Spleen (tissue), 11 donors: ENCODE results near the gene DMD. TPM values are rescaled to one million over a fixed set of nuclear protein-coding genes. Genes with fewer than 3 reads are reported as not detected.

Experiments used
- DNase-seq: peaks from one replicate; pipeline ENCODE4 v3.0.0-alpha.2; 2020
- H3K27ac ChIP-seq, 8 donors: fragments of 200-600 bp; sonication (generic) in 7 of 8; 1 replicate in 4 of 8; 2 replicates in 4 of 8; pipeline versions ENCODE4 v1.5.0 to v1.8.0; 2016 to 2021; ENCODE audit warnings: inconsistent platforms in 4 of 8, mild to moderate bottlenecking in 4 of 8, moderate library complexity in 1 of 8
- H3K27me3 ChIP-seq, 7 donors: fragments of 200-600 bp; sonication (generic) in 6 of 7; replicated peaks in 1 of 7; 1 replicate in 4 of 7; 2 replicates in 3 of 7; pipeline versions ENCODE4 v1.5.0 to v1.8.0; 2016 to 2021; ENCODE audit warnings: inconsistent platforms in 3 of 7, mild to moderate bottlenecking in 1 of 7
- H3K36me3 ChIP-seq, 6 donors: fragments of 200-600 bp; sonication (generic) in 5 of 6; 1 replicate in 4 of 6; 2 replicates in 2 of 6; pipeline versions ENCODE4 v1.5.0 to v1.8.0; 2016 to 2021; ENCODE audit warnings: inconsistent platforms in 2 of 6
- H3K4me1 ChIP-seq, 6 donors: fragments of 200-600 bp; sonication (generic) in 5 of 6; 1 replicate in 3 of 6; 2 replicates in 3 of 6; pipeline versions ENCODE4 v1.5.0 to v1.8.0; 2016 to 2021; ENCODE audit warnings: inconsistent platforms in 3 of 6
- H3K4me3 ChIP-seq, 8 donors: fragments of 200-600 bp; sonication (generic) in 7 of 8; 1 replicate in 4 of 8; 2 replicates in 4 of 8; pipeline versions ENCODE4 v1.5.0 to v1.8.0; 2016 to 2021; ENCODE audit warnings: inconsistent platforms in 4 of 8, mild to moderate bottlenecking in 4 of 8, moderate library complexity in 2 of 8
- H3K9me3 ChIP-seq, 8 donors: fragments of 200-600 bp; sonication (generic) in 7 of 8; 1 replicate in 4 of 8; 2 replicates in 4 of 8; pipeline versions ENCODE4 v1.5.0 to v1.8.0; 2016 to 2021; ENCODE audit warnings: inconsistent platforms in 4 of 8
- POLR2A ChIP-seq, 3 donors: fragments of 450-650 bp; IDR thresholded peaks; one replicate each; pipeline ENCODE4 v1.5.1; 2017; ENCODE audit warnings: antibody characterized with exemption in 3 of 3, mild to moderate bottlenecking in 1 of 3
- POLR2AphosphoS5 ChIP-seq, 3 donors: sonication (generic); formaldehyde crosslinking; IDR thresholded peaks; one replicate each; pipeline ENCODE4 v1.5.1; 2017; ENCODE audit warnings: antibody characterized with exemption in 3 of 3
- WGBS, 5 donors: extraction: QIAGEN DNeasy Blood & Tissue Kit in 3 of 5; methylation state at CpG; one replicate each; pipeline versions ENCODE4 v1.1.5 to v1.1.7; 2013 to 2018; 5-methylcytosine and 5-hydroxymethylcytosine counted together
- intact Hi-C: fragments of 100-400 bp; cut with DNase I; formaldehyde crosslinking; loops from one replicate; pipeline ENCODE4 v1.15.0; 2023; ENCODE audit warnings: low total_unique reads
- polyA plus RNA-seq, 3 donors: library from polyadenylated mRNA; stranded (reverse); fragments of 200-250 nt; gene quantifications; one replicate each; pipeline ENCODE4 v1.2.1, GENCODE V29; 2013
- total RNA-seq, 7 donors: library from RNA; depleted of rRNA in 3 of 7; stranded (reverse); fragments of >200 nt in 3 of 7; fragmentation: NEBNext Ultra II Directional in 4 of 7; extraction: Animal tissue kit (Norgen Biotek cat#: 25700) in 4 of 7; gene quantifications; one replicate each; pipeline versions ENCODE4 v1.1.0 to v1.2.1, GENCODE V29; 2016 to 2021
- TF ChIP-seq, protein P1 (sequence below), 11 experiments: fragments of 200-600 bp in 7 of 11; fragments of 450-650 bp in 4 of 11; sonication (generic) in 4 of 11; IDR thresholded peaks in 8 of 11; conservative IDR thresholded peaks in 3 of 11; 1 replicate in 7 of 11; 2 replicates in 4 of 11; pipeline versions ENCODE4 v1.4.0 to v1.8.0; 2016 to 2021; ENCODE audit warnings: antibody characterized with exemption in 11 of 11, inconsistent platforms in 4 of 11, mild to moderate bottlenecking in 1 of 11
- donor health status: healthy with polysubstance abuse.
- donor health status: DM: no; HTN: no; CAD: no; lungs with moderate emphysema.
- donor health status: DM: no; HTN: no; CAD: no.
- donor health status: Bipolar disorder and iron deficiency.
- donor health status: healthy.
- donor health status: DM: no; HTN: no; CAD: no.
- donor health status: DM: yes; HTN: yes; CAD: no.

The DMD gene
- total and polyA plus RNA-seq, 10 donors: 1.3 to 11.3 (median 4.4) TPM

DNA sequence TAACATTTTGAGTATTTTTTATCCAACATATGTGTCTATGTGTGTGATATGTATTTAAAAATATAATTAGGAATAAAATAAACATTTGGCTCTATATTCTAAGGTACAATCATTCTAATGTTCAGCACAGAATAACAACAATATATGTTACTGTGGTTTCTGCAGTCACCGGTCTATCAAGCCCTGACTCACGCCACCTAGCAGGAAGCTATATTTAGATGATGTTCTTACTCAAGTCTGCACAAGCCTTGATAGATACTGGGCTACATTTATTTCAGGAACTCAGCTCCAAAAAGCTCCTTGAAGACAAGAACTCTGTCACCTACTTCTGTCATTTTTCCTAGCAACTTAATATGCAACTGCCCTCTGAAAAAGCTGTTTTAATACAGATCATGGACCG lies 1987.5 kb downstream of the DMD start:
- intact Hi-C loops: no loop called here
- H3K27me3 ChIP-seq: no peaks in the 10 kb centered on the region
- WGBS, 5 donors: 49 to 62% (median 59%) methylated on average over 3 of the region's 3 CpGs

DNA sequence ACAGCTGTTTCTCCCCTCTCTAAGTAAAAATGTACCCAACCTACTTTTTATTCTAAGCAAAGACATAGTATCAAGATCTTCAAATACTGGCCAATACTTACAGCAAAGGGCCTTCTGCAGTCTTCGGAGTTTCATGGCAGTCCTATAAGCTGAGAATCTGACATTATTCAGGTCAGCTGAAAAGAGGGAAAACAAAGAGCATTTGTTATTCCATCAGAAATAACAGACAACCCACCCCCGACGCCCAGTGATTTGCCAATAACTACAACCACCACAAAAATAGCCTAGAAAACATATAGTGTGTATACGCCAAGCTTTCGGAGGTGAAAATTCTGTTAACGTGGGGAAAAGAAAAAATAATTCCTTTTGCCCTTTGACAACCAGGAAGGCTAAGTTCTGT lies 1988.4 kb downstream of the DMD start:
- Histone ChIP-seq H3K4me3 (no peak overlapping the region), H3K4me1 (no peaks in the 10 kb centered on the region), H3K27ac (no peak overlapping the region), H3K9me3 (no peaks in the 10 kb centered on the region), H3K36me3 (no peaks in the 10 kb centered on the region), H3K27me3 (no peaks in the 10 kb centered on the region)
- intact Hi-C loops: no loop called here
- no peak for DNase-seq
- no peak for TF ChIP-seq POLR2AphosphoS5 (IDR thresholded peaks at IDR 0.05)
- TF ChIP-seq POLR2A (IDR thresholded peaks at IDR 0.05): no peak
- TF ChIP-seq, protein P1, sequence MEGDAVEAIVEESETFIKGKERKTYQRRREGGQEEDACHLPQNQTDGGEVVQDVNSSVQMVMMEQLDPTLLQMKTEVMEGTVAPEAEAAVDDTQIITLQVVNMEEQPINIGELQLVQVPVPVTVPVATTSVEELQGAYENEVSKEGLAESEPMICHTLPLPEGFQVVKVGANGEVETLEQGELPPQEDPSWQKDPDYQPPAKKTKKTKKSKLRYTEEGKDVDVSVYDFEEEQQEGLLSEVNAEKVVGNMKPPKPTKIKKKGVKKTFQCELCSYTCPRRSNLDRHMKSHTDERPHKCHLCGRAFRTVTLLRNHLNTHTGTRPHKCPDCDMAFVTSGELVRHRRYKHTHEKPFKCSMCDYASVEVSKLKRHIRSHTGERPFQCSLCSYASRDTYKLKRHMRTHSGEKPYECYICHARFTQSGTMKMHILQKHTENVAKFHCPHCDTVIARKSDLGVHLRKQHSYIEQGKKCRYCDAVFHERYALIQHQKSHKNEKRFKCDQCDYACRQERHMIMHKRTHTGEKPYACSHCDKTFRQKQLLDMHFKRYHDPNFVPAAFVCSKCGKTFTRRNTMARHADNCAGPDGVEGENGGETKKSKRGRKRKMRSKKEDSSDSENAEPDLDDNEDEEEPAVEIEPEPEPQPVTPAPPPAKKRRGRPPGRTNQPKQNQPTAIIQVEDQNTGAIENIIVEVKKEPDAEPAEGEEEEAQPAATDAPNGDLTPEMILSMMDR (IDR thresholded peaks at IDR 0.05 in 8 of 11, conservative IDR thresholded peaks at IDR 0.05 in 3 of 11): no peak
- 76 to 95% (median 92%) methylated on average over 6 of the region's 6 CpGs for WGBS, 5 donors

More for the DNA sequence above, 1987.5 kb downstream of the DMD start:
- no peaks in the 10 kb centered on the region for H3K4me1 ChIP-seq
- H3K4me3 ChIP-seq: no peak overlapping the region
- no peak overlapping the region for H3K27ac ChIP-seq
- H3K36me3 ChIP-seq: no peaks in the 10 kb centered on the region
- no peak for DNase-seq
- TF ChIP-seq, protein P1 (IDR thresholded peaks at IDR 0.05 in 8 of 11, conservative IDR thresholded peaks at IDR 0.05 in 3 of 11): no peak
- H3K9me3 ChIP-seq: no peaks in the 10 kb centered on the region

DNA sequence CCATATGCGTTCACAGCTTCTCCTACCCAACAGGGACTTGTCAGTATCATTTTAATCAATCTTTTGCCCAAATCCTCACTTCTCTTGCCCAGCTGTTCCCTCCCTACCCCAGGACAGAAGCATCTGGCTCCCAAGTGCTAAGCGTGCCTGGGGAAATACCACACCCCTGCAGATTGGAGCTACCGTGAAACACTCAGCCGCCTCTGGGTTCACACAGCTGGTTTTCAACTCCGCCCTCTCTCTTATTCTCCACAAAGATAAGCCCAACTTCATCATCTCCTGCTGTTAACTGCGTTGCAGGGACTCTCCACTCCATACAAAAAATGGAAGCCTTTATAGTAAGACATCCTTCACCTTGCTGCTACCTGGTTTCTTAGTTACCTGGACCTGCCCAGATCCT lies 1992.2 kb downstream of the DMD start:
- TF ChIP-seq, protein P1 (IDR thresholded peaks at IDR 0.05 in 8 of 11, conservative IDR thresholded peaks at IDR 0.05 in 3 of 11): no peak
- WGBS, 5 donors: 58 to 91% (median 73%) methylated on average over 6 of the region's 6 CpGs
- intact Hi-C loops: no loop called here
- no peaks in the 10 kb centered on the region for H3K36me3 ChIP-seq
- H3K27me3 ChIP-seq: no peaks in the 10 kb centered on the region
- H3K4me1 ChIP-seq: peaks cover 0 to 4% (median 0%) of the 10 kb centered on the region in 6 donors
- no peak overlapping the region for H3K27ac ChIP-seq
- H3K9me3 ChIP-seq: no peaks in the 10 kb centered on the region
- H3K4me3 ChIP-seq: no peak overlapping the region
- DNase-seq: no peak

DNA sequence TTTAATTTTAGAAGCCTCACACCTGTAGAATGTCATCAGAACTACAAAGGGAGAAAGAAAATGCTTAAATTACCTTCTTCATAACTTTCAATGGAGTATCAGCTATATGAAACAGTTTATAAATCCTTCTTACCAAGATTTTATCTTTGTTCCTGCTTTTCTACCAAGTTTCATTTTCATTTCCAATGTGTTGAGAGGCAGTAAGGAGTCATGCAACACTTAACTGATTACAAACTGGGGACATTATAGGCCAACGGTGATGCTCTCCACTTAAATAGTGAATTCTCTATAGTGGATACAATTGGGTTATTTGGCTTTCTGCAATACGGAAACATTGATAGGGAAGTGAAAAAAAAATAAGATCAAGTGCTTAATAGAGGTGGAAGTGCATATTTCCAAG lies 1994.3 kb downstream of the DMD start:
- no peak for TF ChIP-seq POLR2AphosphoS5 (IDR thresholded peaks at IDR 0.05)
- TF ChIP-seq POLR2A (IDR thresholded peaks at IDR 0.05): no peak
- TF ChIP-seq, protein P1 (IDR thresholded peaks at IDR 0.05 in 8 of 11, conservative IDR thresholded peaks at IDR 0.05 in 3 of 11): no peak
- no peak overlapping the region for H3K27ac ChIP-seq
- H3K9me3 ChIP-seq: no peaks in the 10 kb centered on the region
- WGBS, 5 donors: 2 to 25% (median 10%) methylated on average over 2 of the region's 2 CpGs
- no peak overlapping the region for H3K4me3 ChIP-seq
- DNase-seq: no peak
- intact Hi-C loops: no loop called here
- H3K4me1 ChIP-seq: peaks cover 0 to 4% (median 0%) of the 10 kb centered on the region in 6 donors
- no peaks in the 10 kb centered on the region for H3K27me3 ChIP-seq
- H3K36me3 ChIP-seq: no peaks in the 10 kb centered on the region
